ENCODE data around the gene SLC22A31. TPM values are rescaled to one million over a fixed set of nuclear protein-coding genes. Genes with fewer than 3 reads are reported as not detected.

SLC22A31 gene
- total and polyA plus RNA-seq, 4 donors, result 0.11 to 0.44 (median 0.30) TPM; not detected in 1

DNA sequence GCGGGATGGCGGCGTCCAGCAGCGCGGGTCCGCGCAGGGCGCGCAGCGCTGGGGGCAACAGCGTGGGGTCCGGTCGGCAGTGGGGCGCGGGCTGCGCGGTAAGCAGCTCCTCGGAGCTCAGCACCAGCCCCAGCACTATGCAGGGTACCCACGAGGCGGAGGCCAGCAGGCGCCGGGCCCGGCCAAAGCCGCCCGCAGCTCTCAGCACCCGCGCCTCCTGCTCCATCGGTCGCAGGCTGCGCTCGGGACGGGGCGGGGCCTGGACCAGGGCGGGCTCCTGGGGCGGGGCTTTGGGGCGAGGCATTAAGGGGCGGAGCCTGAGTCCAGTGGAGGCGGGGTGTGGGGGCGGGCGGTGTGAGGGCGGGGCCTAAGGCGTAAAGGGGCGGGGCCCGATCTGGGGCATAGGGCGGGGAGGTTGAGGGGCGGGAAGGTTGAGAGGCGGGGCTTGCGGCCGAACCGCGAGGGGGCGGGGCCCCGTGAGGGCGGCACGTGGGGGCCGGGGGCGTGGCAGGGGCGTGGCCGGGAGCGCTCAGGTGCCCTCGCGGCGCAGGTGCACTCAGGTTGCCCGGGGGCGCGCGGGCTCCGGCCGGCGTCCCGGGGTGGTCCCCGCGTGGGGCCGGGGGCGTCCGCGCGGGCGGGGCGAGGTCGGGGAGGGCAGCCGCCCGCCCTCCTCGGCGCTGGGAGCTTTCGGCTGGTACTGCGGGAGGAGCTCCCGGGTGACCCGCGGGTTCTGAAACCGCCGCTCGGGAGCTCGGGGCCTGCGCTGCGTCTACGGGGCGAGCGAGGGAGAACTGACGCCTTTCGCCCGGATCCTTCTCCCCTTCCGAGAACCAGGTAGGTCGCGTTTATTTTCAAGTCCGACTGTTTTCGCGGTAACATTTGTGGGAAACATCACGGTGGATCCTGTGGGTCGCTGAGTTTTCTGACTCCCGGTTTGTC is 1.4 kb upstream of the SLC22A31 start:
- Histone ChIP-seq H3K4me3 (ENCODE audit: low read depth, low read length) (no peak overlapping the region), H3K4me1 (ENCODE audit: control insufficient read depth, insufficient read depth, low read length) (peaks cover 8% of the 10 kb centered on the region), H3K36me3 (ENCODE audit: control insufficient read depth, insufficient read depth, low read length) (no peaks in the 10 kb centered on the region), H3K27me3 (ENCODE audit: control insufficient read depth, insufficient read depth, low read length) (peaks cover 46% of the 10 kb centered on the region), H3K9me3 (ENCODE audit: control insufficient read depth, insufficient read depth, low read length) (no peaks in the 10 kb centered on the region), H3K27ac (ENCODE audit: low read depth, low read length) (no peak overlapping the region)
- WGBS (ENCODE audit: insufficient coverage), result under 1% methylated on average over 89 of the region's 111 CpGs
- DNase-seq (ENCODE audit: low read depth in 4 of 6, low spot score in 6 of 6), result peak in 3 of 6 donors; percentile 6 to 71 (median 55)

GRCh38 chr16:89200850-89201411 is 594 bp upstream of the SLC22A31 start:
- H3K27ac ChIP-seq (ENCODE audit: low read depth, low read length), result no peak overlapping the region
- peaks cover 46% of the 10 kb centered on the region for H3K27me3 ChIP-seq (ENCODE audit: control insufficient read depth, insufficient read depth, low read length)
- H3K9me3 ChIP-seq (ENCODE audit: control insufficient read depth, insufficient read depth, low read length), result no peaks in the 10 kb centered on the region
- H3K4me3 ChIP-seq (ENCODE audit: low read depth, low read length), result no peak overlapping the region
- no peak for DNase-seq (ENCODE audit: low read depth in 4 of 6, low spot score in 6 of 6)
- 1% methylated on average over 58 of the region's 58 CpGs for WGBS (ENCODE audit: insufficient coverage)
- peaks cover 8% of the 10 kb centered on the region for H3K4me1 ChIP-seq (ENCODE audit: control insufficient read depth, insufficient read depth, low read length)
- no peaks in the 10 kb centered on the region for H3K36me3 ChIP-seq (ENCODE audit: control insufficient read depth, insufficient read depth, low read length)

DNA sequence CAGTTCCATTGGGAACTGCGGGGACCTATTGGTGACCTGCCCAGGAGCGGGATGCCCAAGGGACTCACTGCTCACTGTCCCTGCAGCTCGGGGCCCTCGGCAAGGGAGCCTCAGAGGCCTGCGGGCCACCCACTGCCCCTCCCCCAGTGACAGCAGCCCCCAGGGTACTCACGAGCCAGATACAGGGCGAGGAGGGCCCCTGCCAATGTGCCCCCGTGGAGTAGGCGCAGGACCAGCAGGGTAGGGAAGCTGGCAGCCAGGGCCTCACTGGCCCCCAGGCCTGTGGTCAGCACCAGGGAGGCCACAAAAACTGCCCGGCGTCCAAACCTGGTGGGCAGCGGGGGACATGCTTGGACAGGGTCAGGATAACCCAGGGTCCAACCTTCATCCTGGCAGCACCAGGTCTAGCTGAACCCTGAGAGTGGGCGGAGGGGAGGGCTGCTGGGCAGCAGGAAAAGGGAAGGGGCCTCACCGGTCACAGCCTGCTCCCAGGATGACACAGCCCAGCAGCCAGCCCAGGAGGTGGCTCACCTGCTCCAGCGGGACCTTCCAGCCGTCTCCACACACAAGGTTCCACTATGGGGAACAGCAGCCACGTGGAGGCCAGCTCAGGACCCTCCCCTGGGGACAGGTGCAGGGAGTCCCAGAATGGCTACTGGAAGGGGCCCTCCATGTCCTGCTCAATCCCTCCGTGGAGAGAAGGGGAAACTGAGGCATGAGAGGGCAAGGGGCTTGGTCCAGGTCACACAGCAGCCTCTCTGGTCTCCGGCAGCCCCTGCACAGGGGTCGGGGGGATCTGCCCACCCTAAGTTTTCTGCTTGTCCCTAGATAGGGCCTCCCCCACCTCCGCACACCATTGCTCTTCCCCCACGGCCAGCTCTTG is 855 bp downstream of the SLC22A31 start:
- Histone ChIP-seq H3K27ac (ENCODE audit: low read depth, low read length) (no peak overlapping the region), H3K4me1 (ENCODE audit: control insufficient read depth, insufficient read depth, low read length) (peaks cover 8% of the 10 kb centered on the region), H3K9me3 (ENCODE audit: control insufficient read depth, insufficient read depth, low read length) (no peaks in the 10 kb centered on the region), H3K36me3 (ENCODE audit: control insufficient read depth, insufficient read depth, low read length) (no peaks in the 10 kb centered on the region), H3K4me3 (ENCODE audit: low read depth, low read length) (no peak overlapping the region), H3K27me3 (ENCODE audit: control insufficient read depth, insufficient read depth, low read length) (peaks cover 42% of the 10 kb centered on the region)
- WGBS (ENCODE audit: insufficient coverage), result 80% methylated on average over 20 of the region's 22 CpGs
- DNase-seq (ENCODE audit: low read depth in 4 of 6, low spot score in 6 of 6), result no peak

GRCh38 chr16:89198417-89199240 is 1.7 kb downstream of the SLC22A31 start:
- Histone ChIP-seq H3K27ac (ENCODE audit: low read depth, low read length) (no peak overlapping the region), H3K4me1 (ENCODE audit: control insufficient read depth, insufficient read depth, low read length) (peaks cover 9% of the 10 kb centered on the region), H3K27me3 (ENCODE audit: control insufficient read depth, insufficient read depth, low read length) (peaks cover 35% of the 10 kb centered on the region), H3K9me3 (ENCODE audit: control insufficient read depth, insufficient read depth, low read length) (no peaks in the 10 kb centered on the region), H3K36me3 (ENCODE audit: control insufficient read depth, insufficient read depth, low read length) (no peaks in the 10 kb centered on the region), H3K4me3 (ENCODE audit: low read depth, low read length) (no peak overlapping the region)
- 83% methylated on average over 22 of the region's 28 CpGs for WGBS (ENCODE audit: insufficient coverage)
- DNase-seq (ENCODE audit: low read depth in 4 of 6, low spot score in 6 of 6), result no peak

- H3K36me3 ChIP-seq (ENCODE audit: control insufficient read depth, insufficient read depth, low read length), result no peaks in the 10 kb centered on the region
- no peak for DNase-seq (ENCODE audit: low read depth in 4 of 6, low spot score in 6 of 6)
- WGBS (ENCODE audit: insufficient coverage), result 76% methylated on average over 26 of the region's 26 CpGs
- H3K4me1 ChIP-seq (ENCODE audit: control insufficient read depth, insufficient read depth, low read length), result peaks cover 14% of the 10 kb centered on the region
- no peak overlapping the region for H3K4me3 ChIP-seq (ENCODE audit: low read depth, low read length)
- peaks cover 27% of the 10 kb centered on the region for H3K27me3 ChIP-seq (ENCODE audit: control insufficient read depth, insufficient read depth, low read length)
- no peak overlapping the region for H3K27ac ChIP-seq (ENCODE audit: low read depth, low read length)
- H3K9me3 ChIP-seq (ENCODE audit: control insufficient read depth, insufficient read depth, low read length), result no peaks in the 10 kb centered on the region
Measured at GRCh38 chr16:89197633-89198416, 2.5 kb downstream of the SLC22A31 start.

DNA sequence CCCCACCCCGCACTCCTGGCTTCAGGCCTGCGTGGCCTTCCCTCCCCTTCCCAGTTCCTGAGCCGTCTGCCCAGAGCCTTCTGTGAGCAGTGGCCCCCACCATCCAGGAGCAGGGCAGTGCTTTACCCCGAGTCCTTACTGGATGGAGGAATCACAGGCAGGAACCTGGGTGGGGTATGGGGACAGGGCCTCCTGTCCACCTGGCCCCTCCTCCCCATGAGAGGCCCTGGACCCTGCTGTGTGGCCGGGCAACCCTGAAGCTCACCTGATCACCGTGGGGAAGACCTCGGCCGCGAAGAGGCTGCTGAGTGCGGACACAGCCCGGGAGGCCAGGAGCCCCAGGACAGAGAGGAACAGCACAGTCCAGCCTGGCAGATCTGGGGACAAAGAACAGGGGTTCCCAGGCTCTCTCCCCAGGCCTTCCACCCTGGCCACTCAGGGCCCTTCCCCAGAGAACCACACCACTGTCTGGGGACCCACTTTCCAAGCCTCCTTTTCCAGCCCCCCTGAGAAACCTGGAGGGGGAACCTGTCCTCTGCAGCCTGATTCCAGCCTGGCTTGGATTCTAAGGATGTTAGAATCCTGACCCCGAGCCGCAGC is 3.2 kb downstream of the SLC22A31 start:
- H3K9me3 ChIP-seq (ENCODE audit: control insufficient read depth, insufficient read depth, low read length), result no peaks in the 10 kb centered on the region
- H3K4me1 ChIP-seq (ENCODE audit: control insufficient read depth, insufficient read depth, low read length), result peaks cover 20% of the 10 kb centered on the region
- no peaks in the 10 kb centered on the region for H3K36me3 ChIP-seq (ENCODE audit: control insufficient read depth, insufficient read depth, low read length)
- no peak overlapping the region for H3K27ac ChIP-seq (ENCODE audit: low read depth, low read length)
- DNase-seq (ENCODE audit: low read depth in 4 of 6, low spot score in 6 of 6), result no peak
- no peak overlapping the region for H3K4me3 ChIP-seq (ENCODE audit: low read depth, low read length)
- H3K27me3 ChIP-seq (ENCODE audit: control insufficient read depth, insufficient read depth, low read length), result peaks cover 20% of the 10 kb centered on the region
- 85% methylated on average over 13 of the region's 13 CpGs for WGBS (ENCODE audit: insufficient coverage)

GRCh38 chr16:89195521-89196171 is 4.7 kb downstream of the SLC22A31 start:
- no peak overlapping the region for H3K27ac ChIP-seq (ENCODE audit: low read depth, low read length)
- H3K36me3 ChIP-seq (ENCODE audit: control insufficient read depth, insufficient read depth, low read length), result no peaks in the 10 kb centered on the region
- no peak overlapping the region for H3K4me3 ChIP-seq (ENCODE audit: low read depth, low read length)
- no peaks in the 10 kb centered on the region for H3K9me3 ChIP-seq (ENCODE audit: control insufficient read depth, insufficient read depth, low read length)
- H3K27me3 ChIP-seq (ENCODE audit: control insufficient read depth, insufficient read depth, low read length), result peaks cover 23% of the 10 kb centered on the region
- no peak for DNase-seq (ENCODE audit: low read depth in 4 of 6, low spot score in 6 of 6)
- WGBS (ENCODE audit: insufficient coverage), result 85% methylated on average over 21 of the region's 21 CpGs
- peaks cover 28% of the 10 kb centered on the region for H3K4me1 ChIP-seq (ENCODE audit: control insufficient read depth, insufficient read depth, low read length)
